AG10803 (cell line): ENCODE data around the gene GSTT4.
"Not testable (repeated sequence)": the region's sequence is repeated elsewhere in the genome, so short reads cannot be mapped to it uniquely, and the experiment has no call there.

ENCODE experiments used
- DNase-seq: peaks from one replicate; pipeline ENCODE4 v3.0.0; 2010; ENCODE audit warnings: low read depth
- H3K4me3 ChIP-seq: 2 replicates; pipeline ENCODE4 v1.5.1; 2011; ENCODE audit warnings: mild to moderate bottlenecking, low read length, control low read depth
- CTCF ChIP-seq: conservative IDR thresholded peaks from 2 replicates; pipeline ENCODE4 v1.5.1; 2011; ENCODE audit warnings: mild to moderate bottlenecking, low read length, control low read depth, inconsistent platforms

The GSTT4 gene

DNA sequence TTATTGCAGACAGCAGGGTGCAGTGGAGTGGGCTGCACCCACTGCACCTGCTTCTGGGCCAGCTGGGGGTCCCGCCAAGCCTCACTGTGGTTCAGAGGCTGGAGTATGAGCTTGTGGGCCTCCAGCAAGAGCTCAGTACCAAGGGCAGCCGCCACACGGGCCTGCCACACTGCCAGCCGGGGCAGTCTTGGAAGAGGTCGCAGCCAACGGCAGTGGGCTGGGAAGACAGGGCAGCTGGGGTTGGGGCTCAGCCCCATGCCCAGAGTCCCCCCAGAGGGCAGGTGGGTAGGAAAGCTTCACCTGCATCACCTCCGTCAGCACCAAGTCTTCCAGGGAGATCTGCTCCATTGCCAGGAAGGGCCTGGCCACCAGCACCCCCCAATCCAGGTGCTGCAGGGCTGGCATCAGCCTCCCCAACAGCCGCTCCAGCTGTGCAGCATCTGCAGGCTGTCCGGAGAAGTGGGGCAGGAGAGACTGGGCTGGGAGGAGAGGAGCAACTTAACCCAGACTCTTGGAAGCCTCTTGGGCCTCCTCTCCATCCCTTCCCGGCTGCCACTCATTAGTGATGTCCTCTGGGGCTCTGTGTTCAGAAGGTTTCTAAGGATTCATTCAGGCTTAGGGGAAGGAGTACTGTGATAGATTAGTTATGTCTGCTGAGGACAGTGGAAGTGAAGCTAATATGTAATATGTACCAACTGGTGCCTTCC, 1.1 kb upstream of the GSTT4 start:
- H3K4me3 ChIP-seq, result no peak overlapping the region
- TF ChIP-seq CTCF, result no peak
- DNase-seq, result no peak

- no peak for DNase-seq
- no peak overlapping the region for H3K4me3 ChIP-seq
- TF ChIP-seq CTCF, result no peak
Observed at GRCh38 chr22:24003887-24004286, 1.4 kb downstream of the GSTT4 start.

- no peak for TF ChIP-seq CTCF
- DNase-seq, result no peak
- H3K4me3 ChIP-seq, result no peak overlapping the region
Observed at GRCh38 chr22:24002851-24003250, 2.4 kb downstream of the GSTT4 start.

DNA sequence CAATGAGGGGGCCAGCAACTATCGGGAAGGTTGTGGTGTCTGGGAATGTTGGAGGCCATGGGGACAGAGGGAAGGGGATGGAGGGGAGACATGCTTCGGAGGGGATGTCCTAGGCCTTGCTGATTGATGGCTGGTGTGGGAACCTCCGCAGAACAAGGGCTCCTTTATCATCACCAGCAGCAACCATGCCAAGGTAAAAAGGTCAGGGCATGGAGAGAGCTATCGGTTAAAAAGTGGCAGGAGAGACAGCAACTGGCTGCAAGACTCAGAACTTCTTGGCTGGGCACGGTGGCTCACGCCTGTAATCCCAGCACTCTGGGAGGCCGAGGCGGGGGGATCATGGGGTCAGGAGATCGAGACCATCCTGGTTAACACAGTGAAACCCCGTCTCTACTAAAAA, 3.0 kb downstream of the GSTT4 start:
- no peak for TF ChIP-seq CTCF
- H3K4me3 ChIP-seq, result no peak overlapping the region
- no peak for DNase-seq

DNA sequence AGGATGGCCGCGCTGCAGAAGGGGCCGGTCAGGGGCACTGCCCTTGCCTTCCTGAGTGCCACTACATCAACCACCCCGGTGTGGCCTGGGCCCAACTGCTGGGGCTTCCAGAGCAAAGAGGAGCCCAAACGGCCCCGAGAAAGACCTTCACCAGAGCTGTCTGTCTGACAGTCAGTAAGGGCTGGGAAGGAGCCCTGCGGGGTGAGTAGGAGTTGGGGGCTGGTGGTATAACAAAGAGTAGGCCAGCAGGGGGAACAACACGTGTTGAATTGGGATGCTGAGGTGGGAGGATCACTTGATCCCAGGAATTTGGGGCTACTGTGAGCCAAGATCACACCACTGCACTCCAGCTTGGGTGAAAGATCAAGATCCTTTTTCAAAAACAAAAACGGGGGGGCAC, 3.9 kb downstream of the GSTT4 start:
- no peak for DNase-seq
- no peak for TF ChIP-seq CTCF
- H3K4me3 ChIP-seq, result no peak overlapping the region

GRCh38 chr22:23999779-24000178, 5.5 kb downstream of the GSTT4 start:
- DNase-seq, H3K4me3 ChIP-seq: not testable (repeated sequence)

DNA sequence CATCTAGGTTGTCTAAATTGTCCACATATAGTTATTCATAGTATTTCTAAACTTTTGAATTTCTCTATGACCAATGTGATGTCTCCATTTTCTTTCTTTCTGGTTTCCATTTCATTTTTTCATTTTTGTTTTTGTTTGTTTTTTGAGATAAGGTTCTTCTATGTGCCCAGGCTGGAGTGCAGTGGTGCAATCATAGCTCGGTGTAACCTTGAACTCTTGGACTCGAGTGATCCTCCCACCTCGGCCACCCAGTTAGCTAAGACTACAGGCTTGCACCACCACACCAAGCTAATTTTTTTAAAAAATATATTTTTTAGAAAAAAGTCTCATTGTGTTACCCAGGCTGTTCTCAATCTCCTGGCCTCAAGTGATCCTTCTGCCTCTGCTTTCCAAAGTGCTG, 8.2 kb downstream of the GSTT4 start:
- no peak for DNase-seq

DNA sequence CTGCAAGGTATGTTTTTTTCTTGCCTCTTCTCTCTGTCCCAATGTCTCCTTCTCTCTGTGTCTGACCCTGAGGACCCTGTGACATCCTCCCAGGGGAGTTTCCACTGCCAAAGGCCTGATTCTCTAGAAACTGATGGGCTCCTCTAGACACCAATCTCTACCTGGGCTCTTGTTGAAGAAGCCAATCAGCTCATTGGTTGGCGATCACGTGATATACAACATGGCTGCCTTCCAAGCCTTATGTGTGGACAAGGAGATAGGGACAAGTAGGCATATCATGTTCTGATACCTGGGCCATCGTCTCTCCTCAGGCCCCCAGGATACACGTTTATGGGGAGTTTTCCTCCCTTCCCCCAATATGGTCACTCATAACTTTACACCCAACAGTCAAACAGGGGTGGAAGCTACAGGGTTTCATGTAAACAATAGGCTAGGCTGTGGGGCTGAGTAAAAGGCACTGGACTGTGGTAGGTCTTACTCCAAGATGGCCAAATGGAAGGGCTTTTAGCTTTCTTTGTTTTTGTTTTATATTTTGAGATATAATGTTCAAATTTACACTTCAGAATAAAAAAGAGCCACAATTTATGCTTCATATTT, 11.6 kb downstream of the GSTT4 start:
- H3K4me3 ChIP-seq, DNase-seq: not testable (repeated sequence)

More for the DNA sequence above, 8.2 kb downstream of the GSTT4 start:
- no peak overlapping the region for H3K4me3 ChIP-seq
- TF ChIP-seq CTCF, result no peak

DNA sequence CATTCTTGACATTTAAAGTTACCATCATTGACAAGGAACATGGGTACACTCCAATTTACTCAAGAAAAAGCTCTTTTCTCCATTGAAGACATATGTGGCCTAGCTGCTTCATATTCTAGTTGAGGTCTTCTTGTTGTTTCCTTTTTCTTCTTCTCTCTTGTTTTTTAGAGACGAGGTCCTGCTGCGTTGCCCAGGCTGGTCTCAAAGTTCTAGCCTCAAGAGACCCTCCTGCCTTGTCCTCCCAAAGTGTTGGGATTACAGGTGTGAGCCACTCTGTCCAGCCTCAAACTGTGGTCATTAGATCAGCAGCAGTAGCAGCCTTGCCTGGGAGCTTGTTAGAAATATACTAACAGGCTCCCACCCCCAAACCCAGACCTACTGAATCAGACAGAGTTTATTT, 12.2 kb downstream of the GSTT4 start:
- DNase-seq, H3K4me3 ChIP-seq: not testable (repeated sequence)

DNA sequence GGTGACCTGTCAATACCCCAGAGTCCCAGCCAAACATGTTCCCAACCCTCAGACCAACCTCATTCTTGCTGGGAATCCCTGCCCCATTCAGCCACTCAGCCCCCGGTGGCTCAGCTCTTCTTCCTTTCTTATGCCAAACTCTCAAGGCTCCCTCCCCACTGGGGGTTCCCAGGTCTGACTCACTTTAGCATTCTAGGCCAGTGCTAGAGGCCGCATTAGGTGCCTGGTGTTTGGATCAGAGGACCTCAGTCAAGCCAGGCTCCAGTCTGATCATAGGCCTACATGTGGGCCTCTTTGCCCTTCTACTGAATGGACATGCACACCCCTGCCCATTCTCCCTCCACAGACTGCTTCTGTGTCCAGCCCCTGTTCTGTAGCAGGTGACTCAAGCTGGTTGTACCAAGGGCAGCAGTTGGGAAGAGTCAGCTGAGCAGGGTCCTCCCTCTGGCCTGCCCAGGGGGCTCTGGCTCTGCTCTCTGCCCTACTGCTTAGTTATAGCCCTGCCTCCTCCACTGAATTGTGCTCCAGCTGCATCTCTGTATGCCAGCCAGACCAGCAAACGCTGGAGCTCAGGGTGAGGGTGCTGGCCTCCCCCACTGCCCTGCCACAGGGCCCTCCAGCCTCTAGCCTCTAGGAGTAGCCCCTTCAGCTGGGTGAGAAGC, 15.5 kb downstream of the GSTT4 start:
- not testable (repeated sequence) for DNase-seq, H3K4me3 ChIP-seq

GRCh38 chr22:23986538-23987178, 18.6 kb downstream of the GSTT4 start:
- DNase-seq, H3K4me3 ChIP-seq: not testable (repeated sequence)
